IPS DF 6.9 (cell line): ENCODE data around the gene CNIH3.
A peak's percentile ranks its signal among the peaks of the same experiment; 100 is the strongest.

Source experiments
- DNase-seq: peaks from one replicate; pipeline ENCODE4 v3.0.0-alpha.2; 2013; ENCODE audit warnings: low read depth, low spot score
- H3K27ac ChIP-seq: one replicate; pipeline ENCODE4 v1.5.1; 2013; ENCODE audit warnings: low read length, control low read depth
- H3K27me3 ChIP-seq: 2 replicates; pipeline ENCODE4 v1.6.1; 2013; ENCODE audit warnings: mild to moderate bottlenecking, low read length; ENCODE audit not compliant: control insufficient read depth, insufficient read depth
- H3K36me3 ChIP-seq: 2 replicates; pipeline ENCODE4 v1.6.1; 2013; ENCODE audit warnings: low read length; ENCODE audit not compliant: control insufficient read depth, insufficient read depth
- H3K4me1 ChIP-seq: 2 replicates; pipeline ENCODE4 v1.6.1; 2013; ENCODE audit warnings: low read length; ENCODE audit not compliant: control insufficient read depth, insufficient read depth
- H3K4me3 ChIP-seq: 2 replicates; pipeline ENCODE4 v1.5.1; 2013; ENCODE audit warnings: mild to moderate bottlenecking, low read length
- H3K9me3 ChIP-seq: 2 replicates; pipeline ENCODE4 v1.6.1; 2013; ENCODE audit warnings: low read length, inconsistent platforms; ENCODE audit not compliant: control insufficient read depth, insufficient read depth
- WGBS: extraction: QIAGEN DNeasy Blood & Tissue Kit; methylation state at CpG from one replicate; pipeline ENCODE4 v1.1.7; 2013; ENCODE audit warnings: mixed read lengths, missing lambda C conversion rate; ENCODE audit not compliant: insufficient read length, insufficient coverage; 5-methylcytosine and 5-hydroxymethylcytosine counted together

The CNIH3 gene

DNA sequence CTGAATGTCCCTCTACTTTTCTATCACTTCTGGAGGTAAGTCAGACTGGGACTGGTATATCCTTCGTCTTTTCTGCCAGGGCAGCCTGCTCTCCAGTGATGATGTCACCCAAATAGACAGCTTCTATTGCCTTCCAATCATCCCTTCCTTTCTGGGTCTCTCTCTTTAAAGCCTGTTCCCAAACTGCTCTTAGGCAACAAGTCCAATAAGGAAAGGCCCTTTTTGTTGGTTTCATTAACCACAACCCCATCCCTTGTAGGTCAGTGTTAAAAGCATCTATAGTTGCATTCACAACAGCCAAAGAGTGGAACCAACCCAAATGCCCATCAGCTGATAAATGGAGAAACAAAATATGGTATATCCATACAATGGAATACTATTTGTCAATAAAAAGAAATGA lies 114.4 kb downstream of the CNIH3 start:
- no CpG with 5 or more reads among the region's 1 CpG for WGBS
- Histone ChIP-seq H3K36me3 (no peaks in the 10 kb centered on the region), H3K27me3 (no peaks in the 10 kb centered on the region), H3K27ac (no peak overlapping the region), H3K9me3 (no peaks in the 10 kb centered on the region), H3K4me3 (no peak overlapping the region), H3K4me1 (no peaks in the 10 kb centered on the region)
- no peak for DNase-seq

DNA sequence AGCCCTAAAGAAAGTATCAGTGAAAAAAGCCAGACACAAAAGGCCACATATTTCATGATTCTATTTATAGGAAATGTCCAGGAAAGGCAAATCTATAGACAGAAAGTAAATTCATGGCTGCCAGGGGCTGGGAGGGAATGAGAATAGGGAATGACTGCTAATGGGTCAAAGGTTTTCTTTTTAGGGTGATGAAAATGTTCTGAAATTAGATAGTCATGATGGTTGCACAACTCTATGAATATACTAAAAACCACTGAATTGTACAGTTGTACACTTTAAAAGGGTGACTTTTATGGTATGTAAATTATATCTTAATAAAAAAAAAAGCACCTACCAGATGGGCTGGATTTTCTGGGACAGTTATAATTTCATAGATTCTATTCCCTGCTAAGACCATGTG lies 114.8 kb downstream of the CNIH3 start:
- no peaks in the 10 kb centered on the region for H3K36me3 ChIP-seq
- H3K9me3 ChIP-seq, result no peaks in the 10 kb centered on the region
- H3K27ac ChIP-seq, result no peak overlapping the region
- DNase-seq, result no peak
- no peak overlapping the region for H3K4me3 ChIP-seq
- H3K4me1 ChIP-seq, result no peaks in the 10 kb centered on the region
- H3K27me3 ChIP-seq, result no peaks in the 10 kb centered on the region

DNA sequence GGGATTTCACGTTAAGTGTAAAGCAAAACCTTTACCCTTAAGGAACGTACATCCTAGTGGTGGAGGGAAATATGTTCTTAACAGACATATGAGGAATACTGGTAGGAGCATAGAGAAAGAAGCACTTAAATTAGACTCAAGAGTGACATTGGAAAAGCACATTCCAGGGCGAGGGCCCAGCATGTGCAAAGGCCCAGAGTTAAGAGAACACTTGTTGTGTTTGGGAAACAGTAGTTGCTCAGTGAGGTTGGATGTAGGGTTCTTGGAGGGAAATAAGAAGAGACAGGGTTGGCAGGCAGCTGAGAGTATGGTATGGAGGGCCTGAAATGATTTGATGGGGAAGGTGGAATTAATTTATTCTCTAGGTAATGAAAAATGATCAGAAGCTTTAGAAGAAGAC lies 115.5 kb downstream of the CNIH3 start:
- peaks cover 3% of the 10 kb centered on the region; the same call in 1 of the 2 replicates for H3K4me1 ChIP-seq
- no CpG with 5 or more reads among the region's 3 CpGs for WGBS

DNA sequence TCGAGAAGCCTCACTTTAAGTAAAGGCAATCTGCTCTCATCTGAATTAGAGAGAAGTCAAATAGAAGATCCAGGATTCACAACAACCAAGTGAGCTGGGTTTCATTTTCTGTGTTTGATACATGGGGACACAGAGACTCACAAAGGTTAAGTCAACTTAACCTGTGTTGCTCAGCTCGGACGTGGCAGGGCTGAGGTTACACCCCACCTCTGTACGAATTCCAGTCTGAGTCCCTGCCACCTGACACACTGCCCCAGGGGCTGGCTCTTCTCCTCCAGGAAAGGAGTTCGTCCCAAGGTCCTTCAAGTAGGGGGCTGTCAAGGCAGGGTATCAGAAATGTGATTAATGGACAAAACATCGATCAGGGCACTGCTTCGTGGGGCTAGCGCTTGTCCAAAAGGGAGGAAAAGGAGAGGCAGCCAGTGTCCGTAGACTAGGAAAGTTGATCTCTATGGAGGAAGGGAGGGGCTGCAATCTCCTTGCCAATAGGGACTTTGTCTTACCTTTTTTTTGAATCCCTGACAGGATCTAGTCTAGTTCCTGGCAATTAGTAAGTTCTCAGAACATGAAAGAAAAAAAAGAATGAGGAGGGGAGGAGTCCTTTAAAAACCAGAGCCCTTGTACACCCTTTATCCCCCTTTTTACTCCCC lies 116.4 kb downstream of the CNIH3 start:
- H3K4me3 ChIP-seq, result no peak overlapping the region
- WGBS, result no CpG with 5 or more reads among the region's 9 CpGs
- no peaks in the 10 kb centered on the region for H3K36me3 ChIP-seq
- H3K9me3 ChIP-seq, result no peaks in the 10 kb centered on the region
- DNase-seq, result no peak
- H3K27me3 ChIP-seq, result no peaks in the 10 kb centered on the region
- no peak overlapping the region for H3K27ac ChIP-seq
- peaks cover 7% of the 10 kb centered on the region for H3K4me1 ChIP-seq

More for the DNA sequence above, 115.5 kb downstream of the CNIH3 start:
- Histone ChIP-seq H3K27me3 (no peaks in the 10 kb centered on the region), H3K36me3 (no peaks in the 10 kb centered on the region), H3K27ac (no peak overlapping the region), H3K4me3 (no peak overlapping the region), H3K9me3 (no peaks in the 10 kb centered on the region)
- DNase-seq, result no peak

DNA sequence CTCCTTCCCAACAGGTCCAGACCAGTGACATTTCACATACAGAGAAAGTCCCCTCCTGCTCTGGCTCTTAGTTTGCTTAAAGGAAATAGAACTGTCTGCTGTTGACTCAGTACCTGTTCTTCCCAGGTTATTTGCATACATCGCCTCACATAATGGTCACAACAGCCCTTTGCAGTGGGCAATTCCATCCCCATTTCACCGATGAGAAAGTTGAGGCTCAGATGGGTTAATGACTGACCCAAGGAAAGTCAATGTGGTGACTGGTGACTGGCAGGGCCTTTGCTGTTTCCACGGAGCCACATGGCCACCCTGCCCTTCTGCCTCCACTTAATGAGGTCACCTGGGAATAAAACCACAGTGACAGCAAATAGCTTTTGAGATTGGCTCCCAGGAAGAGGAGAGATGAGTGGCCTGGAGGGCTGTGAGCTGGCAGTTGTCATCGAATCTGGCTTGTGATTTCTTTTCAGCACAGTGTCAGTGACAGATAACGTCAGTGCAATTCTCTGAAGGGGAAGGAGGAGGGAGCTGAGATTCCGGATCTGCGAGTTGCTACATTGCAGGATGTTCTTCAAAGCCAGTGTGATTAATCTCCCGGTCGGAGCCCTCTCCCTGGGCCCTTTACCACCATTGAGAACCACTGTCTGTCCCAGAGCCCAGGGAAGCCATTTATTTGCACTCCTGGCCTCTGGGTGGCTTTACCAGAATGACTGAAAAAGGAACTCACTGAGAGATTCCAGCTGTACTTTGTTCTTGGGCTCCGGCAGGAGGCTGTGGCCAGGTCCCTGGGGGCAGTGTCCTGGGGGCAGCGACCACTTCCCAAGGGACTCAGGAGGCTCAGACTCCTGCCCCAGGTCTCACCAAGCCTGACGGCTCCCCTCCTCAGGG lies 117.2 kb downstream of the CNIH3 start:
- DNase-seq, result no peak
- H3K36me3 ChIP-seq, result no peaks in the 10 kb centered on the region
- no peak overlapping the region for H3K4me3 ChIP-seq
- no peaks in the 10 kb centered on the region for H3K27me3 ChIP-seq
- no CpG with 5 or more reads among the region's 12 CpGs for WGBS
- peaks cover 11% of the 10 kb centered on the region for H3K4me1 ChIP-seq
- H3K27ac ChIP-seq, result no peak overlapping the region
- no peaks in the 10 kb centered on the region for H3K9me3 ChIP-seq

DNA sequence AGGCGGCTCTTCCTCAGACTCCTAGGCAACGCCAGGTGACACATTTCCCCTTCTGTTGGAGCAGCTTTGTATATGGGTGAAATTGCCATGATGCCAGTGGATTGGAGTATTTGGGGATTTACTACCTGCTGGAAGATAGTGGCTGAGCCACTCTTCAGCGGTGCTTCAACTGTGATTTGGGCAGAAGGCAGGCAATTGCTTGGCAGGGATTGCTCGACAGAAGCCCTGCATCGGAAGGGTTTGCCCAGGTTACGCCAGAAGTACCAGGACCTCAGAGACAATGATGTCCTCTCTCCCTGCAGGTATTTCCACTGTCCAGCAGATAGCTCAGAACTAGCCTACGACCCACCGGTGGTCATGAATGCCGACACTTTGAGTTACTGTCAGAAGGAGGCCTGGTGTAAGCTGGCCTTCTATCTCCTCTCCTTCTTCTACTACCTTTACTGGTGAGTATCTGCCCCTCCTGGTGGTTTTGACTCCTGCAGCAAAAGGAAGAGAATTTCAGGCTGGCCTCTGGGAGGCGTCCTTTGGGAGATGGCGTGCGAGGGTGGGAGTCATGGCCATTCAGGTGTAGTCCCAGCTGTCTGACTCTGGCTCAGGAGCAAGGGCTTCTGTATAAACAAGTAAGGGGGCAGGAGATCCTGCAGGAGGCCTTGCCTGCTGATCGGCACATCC lies 118.3 kb downstream of the CNIH3 start:
- Histone ChIP-seq H3K27ac (no peak overlapping the region), H3K36me3 (no peaks in the 10 kb centered on the region), H3K9me3 (no peaks in the 10 kb centered on the region), H3K27me3 (no peaks in the 10 kb centered on the region), H3K4me1 (peaks cover 11% of the 10 kb centered on the region), H3K4me3 (no peak overlapping the region)
- no CpG with 5 or more reads among the region's 13 CpGs for WGBS
- peak; percentile 20 for DNase-seq

DNA sequence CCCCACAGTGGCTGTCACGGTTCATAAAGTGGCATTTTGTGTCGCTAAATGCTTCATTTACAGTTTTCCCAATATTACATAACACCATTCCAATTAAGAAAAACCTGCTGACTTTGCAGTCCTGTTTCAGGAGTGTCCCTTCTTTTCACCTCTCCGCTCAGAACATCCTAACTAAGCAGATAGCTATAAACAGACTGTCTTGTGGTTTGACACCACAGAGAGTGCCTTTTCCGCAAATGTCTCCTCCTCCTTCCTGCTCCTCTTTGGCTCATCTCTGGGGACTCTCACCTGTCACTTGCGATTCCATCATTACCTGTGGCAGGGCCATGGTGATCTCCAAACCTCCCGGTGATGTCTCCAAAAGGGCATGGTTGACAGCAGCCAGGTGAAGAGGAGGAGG lies 119.0 kb downstream of the CNIH3 start:
- Histone ChIP-seq H3K9me3 (no peaks in the 10 kb centered on the region), H3K4me1 (peaks cover 11% of the 10 kb centered on the region), H3K27ac (no peak overlapping the region), H3K27me3 (no peaks in the 10 kb centered on the region), H3K4me3 (no peak overlapping the region), H3K36me3 (no peaks in the 10 kb centered on the region)
- DNase-seq, result no peak
- WGBS, result no CpG with 5 or more reads among the region's 6 CpGs

DNA sequence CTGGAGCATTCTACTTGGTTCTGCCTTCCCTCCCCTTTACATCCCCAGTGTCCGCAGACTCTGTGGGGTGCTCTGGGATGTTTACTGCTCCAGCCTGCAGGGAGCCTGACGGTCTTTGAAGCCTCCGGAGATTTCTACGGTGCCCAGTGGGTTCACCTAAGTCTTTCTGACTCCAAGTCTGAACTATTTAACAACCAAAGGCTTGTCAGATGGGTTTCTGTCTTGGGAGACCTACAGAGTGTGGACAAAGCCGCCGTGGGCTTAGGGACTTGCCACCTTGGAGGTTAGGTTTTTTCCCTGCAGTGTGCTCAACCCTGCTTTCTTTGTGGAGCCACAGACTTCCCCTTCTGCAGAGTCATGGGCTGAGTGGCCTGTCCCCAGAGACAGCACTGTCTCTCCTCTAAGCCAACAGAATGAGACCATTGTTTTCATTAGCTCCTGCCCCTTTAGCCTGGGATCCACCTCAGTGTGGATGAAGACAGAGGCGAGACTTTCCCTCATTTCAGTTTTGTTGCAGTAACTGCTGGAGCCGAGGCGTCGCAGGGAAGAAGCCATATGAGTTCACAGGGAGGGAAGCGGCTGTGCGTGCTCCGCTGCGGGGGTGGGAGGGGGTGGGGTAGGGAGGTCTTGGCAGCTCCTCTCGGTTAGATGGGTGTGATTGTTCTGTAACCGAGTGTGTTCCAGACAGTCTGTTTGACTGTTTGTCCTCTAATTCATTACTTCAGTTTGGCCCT lies 120.7 kb downstream of the CNIH3 start:
- no peak overlapping the region for H3K4me3 ChIP-seq
- H3K4me1 ChIP-seq, result peaks cover 12% of the 10 kb centered on the region
- H3K27me3 ChIP-seq, result no peaks in the 10 kb centered on the region
- no CpG with 5 or more reads among the region's 16 CpGs for WGBS
- H3K27ac ChIP-seq, result no peak overlapping the region
- no peaks in the 10 kb centered on the region for H3K9me3 ChIP-seq
- no peaks in the 10 kb centered on the region for H3K36me3 ChIP-seq
- no peak for DNase-seq

DNA sequence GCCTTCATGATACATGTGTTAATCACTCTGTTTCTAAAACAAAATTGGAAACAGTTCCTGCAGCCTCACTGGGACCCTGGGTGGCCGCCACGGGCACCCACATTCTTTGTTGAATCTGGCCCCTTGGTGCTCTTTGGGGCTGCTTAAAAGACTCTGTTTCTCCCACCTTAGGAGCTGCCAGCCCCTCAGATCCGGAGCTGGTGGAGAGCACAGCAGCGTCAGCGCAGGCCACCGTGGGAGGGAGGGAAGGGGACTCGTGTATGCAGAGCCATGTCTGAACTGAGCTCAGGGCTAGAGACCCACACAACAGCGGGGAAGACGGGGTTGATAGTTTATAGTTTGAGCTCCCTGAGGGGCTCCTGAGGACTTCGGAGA lies 121.2 kb downstream of the CNIH3 start:
- Histone ChIP-seq H3K4me1 (peaks cover 12% of the 10 kb centered on the region), H3K27me3 (no peaks in the 10 kb centered on the region), H3K27ac (no peak overlapping the region), H3K4me3 (no peak overlapping the region), H3K9me3 (no peaks in the 10 kb centered on the region), H3K36me3 (no peaks in the 10 kb centered on the region)
- no peak for DNase-seq
- WGBS, result no CpG with 5 or more reads among the region's 10 CpGs

DNA sequence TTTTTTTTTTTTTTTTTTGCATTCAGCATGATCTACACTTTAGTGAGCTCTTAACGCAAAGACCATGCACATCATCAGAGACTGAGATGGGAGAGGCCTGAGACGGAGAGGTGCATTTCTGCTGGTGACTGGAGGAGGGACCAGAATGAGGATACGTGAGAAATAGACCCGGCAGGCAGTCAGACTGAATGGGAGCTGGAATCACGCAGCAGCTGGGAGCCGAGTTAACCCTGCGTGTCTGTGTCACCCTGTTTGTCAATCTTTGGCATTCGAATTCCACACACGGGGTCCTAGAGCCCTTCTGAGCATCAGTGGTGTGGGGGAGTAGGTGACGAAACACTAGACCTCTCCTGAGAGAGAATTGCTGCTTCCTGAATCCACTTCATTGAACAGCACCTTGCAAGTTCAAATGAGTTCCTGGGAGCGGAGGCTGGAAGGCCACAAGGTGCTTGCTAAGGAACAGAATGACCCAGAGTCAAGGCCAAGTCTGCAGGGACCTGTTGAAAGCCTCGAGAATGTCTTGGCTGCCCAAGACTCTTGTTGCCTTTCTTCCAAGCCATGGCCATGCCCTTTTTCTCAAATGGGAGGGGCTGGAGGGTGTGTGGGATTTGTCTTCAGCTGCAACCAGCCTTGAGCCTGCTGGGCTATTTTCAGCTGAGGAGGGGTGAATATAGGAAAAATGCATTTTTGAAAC lies 123.3 kb downstream of the CNIH3 start:
- Histone ChIP-seq H3K9me3 (no peaks in the 10 kb centered on the region), H3K27ac (no peak overlapping the region)
- no CpG with 5 or more reads among the region's 12 CpGs for WGBS

More for the DNA sequence above, 123.3 kb downstream of the CNIH3 start:
- Histone ChIP-seq H3K36me3 (no peaks in the 10 kb centered on the region), H3K4me1 (peaks cover 12% of the 10 kb centered on the region), H3K4me3 (no peak overlapping the region), H3K27me3 (no peaks in the 10 kb centered on the region)
- DNase-seq, result no peak
